ENCODE data around the gene PARS2.
A peak's percentile ranks its signal among the peaks of the same experiment; 100 is the strongest.

The PARS2 gene

GRCh38 chr1:54774820-54775498, 10.6 kb upstream of the PARS2 start:
- peak in 1 of 4 experiments; percentile 12 for DNase-seq

GRCh38 chr1:54772951-54773350, 8.6 kb upstream of the PARS2 start:
- DNase-seq = no peak

DNA sequence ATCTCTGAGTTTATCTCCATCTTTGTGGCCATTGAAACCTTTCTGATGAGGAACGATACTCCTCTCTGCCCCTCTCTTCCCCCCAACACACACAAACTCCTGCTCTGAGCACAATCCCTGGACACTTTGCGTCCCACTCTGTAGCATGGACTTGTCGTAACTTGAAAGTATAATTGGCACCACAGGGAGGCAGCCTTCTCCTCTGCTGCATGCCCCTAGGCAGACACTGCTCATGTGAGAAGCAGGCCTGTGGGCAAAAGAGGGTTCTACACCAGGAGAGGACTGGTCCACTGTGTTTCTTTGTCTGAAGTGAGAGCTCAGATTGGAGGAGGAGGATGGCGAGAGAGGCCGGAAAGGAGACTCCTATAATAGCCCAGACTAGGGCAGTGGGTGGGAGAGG, 3.8 kb upstream of the PARS2 start:
- DNase-seq = peak in 1 of 4 experiments; percentile 9

GRCh38 chr1:54767526-54767925, 3.2 kb upstream of the PARS2 start:
- DNase-seq = no peak

DNA sequence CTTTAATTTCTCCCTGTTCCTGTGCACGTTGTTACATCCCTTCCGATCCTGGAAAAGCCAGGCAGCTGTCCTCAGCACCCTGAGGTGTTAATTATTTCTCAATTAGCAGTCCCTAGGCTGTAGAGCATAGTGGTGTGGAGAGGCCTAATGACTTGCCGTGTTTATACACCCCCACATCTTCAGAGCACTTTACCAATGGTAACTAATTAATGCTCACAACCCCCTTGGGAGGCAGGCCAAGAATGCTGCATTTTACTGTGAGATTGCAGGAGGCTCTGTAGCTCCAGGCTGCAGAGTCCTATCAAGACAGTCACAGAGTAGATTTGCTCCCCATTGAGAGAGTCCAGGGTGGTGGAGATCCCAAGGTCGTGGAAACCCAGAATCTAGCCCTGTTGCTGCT, 2.4 kb upstream of the PARS2 start:
- DNase-seq = no peak

DNA sequence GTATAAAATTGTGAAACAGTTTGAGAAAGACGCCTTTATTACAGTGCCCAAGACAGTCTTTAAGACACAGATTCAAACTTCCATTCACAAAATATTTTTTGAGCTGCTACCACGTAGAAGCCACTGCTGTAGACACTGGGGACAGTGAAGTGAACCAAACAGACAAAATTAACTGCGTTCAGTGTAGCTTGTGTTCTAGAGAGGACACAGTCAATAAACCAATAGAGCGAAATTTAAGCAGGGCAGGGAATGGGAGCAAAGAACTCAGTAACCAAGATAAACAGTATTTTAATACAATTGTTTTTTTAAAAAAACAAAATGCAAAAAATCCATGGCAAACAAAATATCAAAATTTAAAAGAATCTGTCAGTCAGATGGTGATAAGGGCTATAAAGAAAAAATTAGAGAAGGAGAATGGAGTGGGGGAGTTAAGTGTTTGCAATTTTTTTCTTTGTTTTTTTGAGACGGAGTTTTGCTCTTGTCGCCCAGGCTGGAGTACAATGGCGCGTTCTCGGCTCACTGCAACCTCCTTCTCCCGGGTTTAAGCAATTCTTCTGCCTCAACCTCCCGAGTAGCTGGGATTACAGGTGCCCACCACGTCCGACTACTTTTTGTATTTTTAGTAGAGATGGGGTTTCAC, 719 bp upstream of the PARS2 start:
- no peak for DNase-seq

GRCh38 chr1:54763816-54764132, 549 bp downstream of the PARS2 start:
- DNase-seq = peak in 1 of 4 experiments; percentile 34

GRCh38 chr1:54758678-54759348, 5.5 kb downstream of the PARS2 start:
- no peak for DNase-seq

GRCh38 chr1:54757833-54758232, 6.5 kb downstream of the PARS2 start:
- no peak for DNase-seq

DNA sequence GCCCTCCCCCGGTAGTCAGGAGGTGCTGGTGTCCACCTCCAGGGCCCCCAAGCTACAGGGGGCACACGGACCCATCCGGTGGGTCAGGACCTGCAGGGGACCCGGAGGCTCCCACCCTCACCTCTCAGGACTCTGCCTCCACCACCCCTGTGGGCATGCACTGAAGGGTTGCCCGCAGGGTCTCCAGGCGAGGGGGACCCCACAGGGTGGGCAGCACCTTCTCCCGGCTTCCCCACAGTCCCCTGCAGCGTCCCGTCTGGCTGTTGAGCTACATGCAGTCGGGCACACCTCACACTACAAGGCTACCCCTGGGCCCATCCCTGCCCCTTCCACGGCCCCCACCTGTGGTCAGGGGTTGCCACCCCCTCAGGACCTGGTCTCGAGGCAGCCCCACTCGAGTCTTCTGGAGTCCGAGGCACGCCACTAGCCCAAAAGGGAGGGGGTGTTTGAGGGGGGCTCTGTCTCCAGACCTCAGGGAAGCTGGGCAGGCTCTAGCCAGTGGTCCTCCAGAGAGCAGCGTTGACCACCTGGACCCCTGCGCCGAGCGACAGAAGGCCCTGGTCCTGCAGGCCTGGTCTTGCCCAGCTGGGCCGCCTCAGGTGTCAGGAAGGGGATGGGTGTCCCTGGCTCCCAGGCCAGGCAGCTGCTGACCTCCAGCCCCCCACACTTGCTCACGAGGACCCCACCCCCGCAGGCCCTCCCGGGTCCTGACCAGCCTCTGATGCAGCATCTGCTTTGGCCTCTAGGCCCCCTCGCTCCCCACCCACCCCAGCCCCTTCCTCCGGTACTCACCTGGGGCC, 9.6 kb downstream of the PARS2 start:
- DNase-seq = no peak

- DNase-seq = no peak
These were observed 10.3 kb downstream of the PARS2 start for GRCh38 chr1:54754045-54754444.

GRCh38 chr1:54751426-54751825, 12.9 kb downstream of the PARS2 start:
- no peak for DNase-seq

- no peak for DNase-seq
These were observed 13.7 kb downstream of the PARS2 start for GRCh38 chr1:54750596-54750995.

DNA sequence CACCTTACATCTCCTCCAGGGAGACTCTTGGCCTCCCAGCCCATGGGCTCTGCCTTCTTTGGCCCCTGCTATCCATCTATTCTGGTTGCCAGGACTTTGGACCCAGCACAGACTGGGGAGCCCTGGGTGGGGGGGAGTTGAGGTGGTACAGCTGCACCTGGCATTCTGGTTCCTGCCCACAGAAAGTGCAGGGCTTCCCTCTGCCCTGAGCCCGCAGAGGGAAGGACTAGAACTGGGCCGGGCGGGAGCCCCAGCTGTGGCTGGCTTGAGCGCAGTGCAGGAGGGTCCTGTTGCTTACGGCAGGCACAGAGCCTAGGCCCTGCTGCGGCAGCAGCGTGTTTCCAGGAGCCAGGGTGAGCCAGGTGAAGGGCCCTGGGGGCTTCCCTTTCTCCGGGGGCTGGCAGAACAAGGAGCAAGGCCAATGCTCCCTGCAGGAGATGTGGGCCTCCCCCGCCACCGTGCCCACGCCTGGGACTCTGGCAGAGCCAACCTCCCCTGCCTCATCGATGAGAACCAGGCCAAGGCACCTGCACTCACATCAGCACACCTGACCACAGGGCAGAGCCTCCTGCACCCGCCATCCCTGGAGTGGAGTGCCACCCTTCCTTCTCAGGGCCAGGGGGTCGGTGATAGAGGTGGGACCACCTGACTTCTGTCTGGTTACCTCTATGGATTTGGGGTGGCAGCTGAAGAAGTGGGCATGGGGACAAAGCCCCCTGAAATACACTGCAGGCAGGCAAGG, 16.1 kb downstream of the PARS2 start:
- DNase-seq = no peak

- DNase-seq = no peak
These were observed 18.5 kb downstream of the PARS2 start for GRCh38 chr1:54745864-54746263.

- DNase-seq = no peak
These were observed 19.0 kb downstream of the PARS2 start for GRCh38 chr1:54745274-54745673.

- no peak for DNase-seq
These were observed 19.6 kb downstream of the PARS2 start for GRCh38 chr1:54744696-54745095.

- DNase-seq = no peak
These were observed 20.7 kb downstream of the PARS2 start for GRCh38 chr1:54743416-54744226.

- DNase-seq = no peak
These were observed 22.0 kb downstream of the PARS2 start for GRCh38 chr1:54742282-54742681.

DNA sequence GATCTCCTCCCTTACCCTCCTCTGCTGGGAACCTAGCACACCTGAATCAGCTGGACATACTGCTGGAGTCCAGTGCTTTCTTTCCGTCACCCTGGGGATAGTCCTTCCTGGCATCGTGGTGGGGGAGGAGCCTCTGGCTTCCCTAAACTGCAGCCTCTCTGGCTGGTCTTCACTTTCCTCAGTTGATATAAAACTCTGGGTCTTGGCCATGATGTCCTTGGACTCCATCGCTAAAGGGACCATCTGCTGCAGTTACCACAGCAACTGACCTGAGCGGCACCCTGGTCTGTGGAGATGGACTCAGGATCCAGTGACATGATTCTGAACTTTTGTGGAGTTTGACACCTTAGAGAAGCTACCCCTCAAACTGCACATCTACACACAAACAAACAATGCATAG, 22.8 kb downstream of the PARS2 start:
- no peak for DNase-seq

DNA sequence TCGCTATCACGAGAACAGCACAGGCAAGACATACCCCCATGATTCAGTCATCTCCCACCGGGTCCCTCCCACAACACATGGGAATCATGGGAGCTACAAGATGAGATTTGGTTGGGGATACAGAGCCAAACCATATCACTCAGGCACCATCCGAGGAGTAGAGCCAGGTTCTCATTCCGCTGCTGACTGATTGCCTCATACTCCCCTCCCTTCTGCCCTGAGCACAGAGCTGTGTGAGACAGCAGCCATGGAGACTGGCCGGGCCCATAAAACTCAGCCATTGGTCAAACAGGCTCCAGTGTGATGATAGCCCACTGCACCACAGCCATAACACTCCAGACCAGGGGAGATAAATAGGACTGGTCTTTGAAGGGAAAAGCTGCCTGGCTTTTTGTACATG, 26.1 kb downstream of the PARS2 start:
- no peak for DNase-seq

DNA sequence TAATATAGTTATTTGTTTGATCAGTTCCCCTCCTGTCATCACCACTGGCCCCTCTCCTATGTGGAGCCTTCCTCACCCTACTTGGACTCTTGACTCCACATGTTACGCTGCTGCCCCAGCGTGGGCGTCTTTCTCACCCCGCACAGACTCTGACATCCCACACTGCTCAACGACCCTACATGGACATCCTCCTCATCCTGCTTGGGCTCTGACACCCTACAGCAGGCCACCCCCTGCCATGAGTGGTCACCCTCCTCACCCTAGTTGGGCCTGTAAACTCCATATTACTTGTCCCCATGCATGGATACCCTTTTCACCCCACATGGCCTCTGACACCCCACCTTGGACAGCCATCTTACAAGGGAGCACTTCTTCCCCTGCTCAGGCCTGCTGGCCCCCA, 27.6 kb downstream of the PARS2 start:
- no peak for DNase-seq
